Measurements from ENCODE around the gene SAMD10.

SAMD10 gene

GRCh38 chr20:63946986-63947637 lies 32.3 kb downstream of the SAMD10 start:
- DNase-seq (ENCODE audit: low read depth): peak; percentile 76
- no peak overlapping the region for H3K4me3 ChIP-seq (ENCODE audit: low read depth, low read length)
- TF ChIP-seq CTCF (IDR thresholded peaks at IDR 0.05; ENCODE audit: control insufficient read depth, extremely low read depth, insufficient read depth): 0 out of 2 replicates have a peak, but pooled peaks have one; percentile 1

- TF ChIP-seq CTCF (IDR thresholded peaks at IDR 0.05; ENCODE audit: control insufficient read depth, extremely low read depth, insufficient read depth): no peak
- H3K4me3 ChIP-seq (ENCODE audit: low read depth, low read length): no peak overlapping the region
These were observed 33.2 kb downstream of the SAMD10 start for GRCh38 chr20:63945921-63946920.

GRCh38 chr20:63945031-63945658 lies 34.3 kb downstream of the SAMD10 start:
- no peak for DNase-seq (ENCODE audit: low read depth)
- TF ChIP-seq CTCF (IDR thresholded peaks at IDR 0.05; ENCODE audit: control insufficient read depth, extremely low read depth, insufficient read depth): no peak
- no peak overlapping the region for H3K4me3 ChIP-seq (ENCODE audit: low read depth, low read length)

More at GRCh38 chr20:63945921-63946920, 33.2 kb downstream of the SAMD10 start:
- no peak for DNase-seq (ENCODE audit: low read depth)

- no peak overlapping the region for H3K4me3 ChIP-seq (ENCODE audit: low read depth, low read length)
- no peak for DNase-seq (ENCODE audit: low read depth)
- no peak for TF ChIP-seq CTCF (IDR thresholded peaks at IDR 0.05; ENCODE audit: control insufficient read depth, extremely low read depth, insufficient read depth)
These were observed 35.1 kb downstream of the SAMD10 start for GRCh38 chr20:63944078-63944941.

GRCh38 chr20:63943808-63944077 lies 35.7 kb downstream of the SAMD10 start:
- no peak for DNase-seq (ENCODE audit: low read depth)
- H3K4me3 ChIP-seq (ENCODE audit: low read depth, low read length): no peak overlapping the region
- TF ChIP-seq CTCF (IDR thresholded peaks at IDR 0.05; ENCODE audit: control insufficient read depth, extremely low read depth, insufficient read depth): no peak

All from LNCaP clone FGC (cell line).